Endothelial cell of umbilical vein (primary cell): ENCODE results near the gene IL31RA. TPM values are rescaled to one million over a fixed set of nuclear protein-coding genes. Genes with fewer than 3 reads are reported as not detected.

ENCODE experiments used
- BruUV-seq: library from RNA; stranded (reverse); fragments of 400-500 nt; replicated peaks from 2 replicates; lab custom pipeline; 2021; lab: Mats Ljungman, UMichigan
- CTCF ChIA-PET: fragments of 300-600, 350-600 bp; sonication (Branson Sonifier 250); formaldehyde crosslinking; loops from one replicate; lab custom pipeline; 2021; ENCODE audit warnings: antibody characterized with exemption, inconsistent platforms; lab: Charles Lee
- POLR2A ChIA-PET: fragments of 300-600, 350-600 bp; sonication (Branson Sonifier 250); formaldehyde crosslinking; loops from one replicate; lab custom pipeline; 2021; ENCODE audit warnings: antibody characterized with exemption, inconsistent platforms; lab: Charles Lee
- DNase-seq: peaks from one replicate; pipeline ENCODE4 v3.0.0-alpha.2; 2011; ENCODE audit warnings: low read depth, low spot score
- FAIRE-seq: peaks from 2 replicates; lab custom pipeline; 2011; peaks lifted over from hg19 to GRCh38; lab: Jason Lieb, UNC
- H2AFZ ChIP-seq: 2 replicates; pipeline ENCODE4 v1.6.0; 2012; ENCODE audit warnings: low read depth, low read length, control low read depth, inconsistent platforms
- H3K27ac ChIP-seq: 2 replicates; pipeline ENCODE4 v1.5.1; 2011; ENCODE audit warnings: low read depth, mild to moderate bottlenecking, control low read depth, low read length, moderate library complexity; ENCODE audit not compliant: insufficient read depth
- H3K27me3 ChIP-seq, 2 experiments: 2 replicates each; pipeline versions ENCODE4 v1.6.0 to v1.6.1; 2011; ENCODE audit warnings: low read length in 2 of 2, mixed read lengths in 1 of 2; ENCODE audit not compliant: control insufficient read depth in 2 of 2, insufficient read depth in 2 of 2
- H3K36me3 ChIP-seq, 2 experiments: 2 replicates in 1 of 2; 3 replicates in 1 of 2; pipeline ENCODE4 v1.5.1; 2011; ENCODE audit warnings: low read length in 2 of 2, mild to moderate bottlenecking in 1 of 2, moderate library complexity in 1 of 2; ENCODE audit not compliant: control insufficient read depth in 2 of 2, insufficient read depth in 2 of 2; ENCODE audit errors: extremely low read depth in 1 of 2
- H3K4me1 ChIP-seq: 3 replicates; pipeline ENCODE4 v1.5.1; 2011; ENCODE audit warnings: mild to moderate bottlenecking, low read length; ENCODE audit not compliant: control insufficient read depth, insufficient read depth; ENCODE audit errors: extremely low read depth
- H3K4me2 ChIP-seq: 2 replicates; pipeline ENCODE4 v1.6.1; 2011; ENCODE audit warnings: low read length, control low read depth, mixed read lengths; ENCODE audit not compliant: insufficient read depth
- H3K4me3 ChIP-seq, 3 experiments: fragments of 200-600 bp in 1 of 3; sonication (generic), shearing (Covaris generic) in 1 of 3; replicated peaks in 1 of 3; 2 replicates each; pipeline ENCODE4 v1.5.1; 2011 to 2016; ENCODE audit warnings: control low read depth in 3 of 3, low read length in 3 of 3, mild to moderate bottlenecking in 2 of 3, inconsistent platforms in 1 of 3, low read depth in 1 of 3, moderate library complexity in 1 of 3; ENCODE audit not compliant: insufficient read depth in 1 of 3
- H3K79me2 ChIP-seq: 2 replicates; pipeline ENCODE4 v1.6.0; 2012; ENCODE audit warnings: low read length, inconsistent platforms; ENCODE audit not compliant: control insufficient read depth, insufficient read depth
- H3K9ac ChIP-seq: replicated peaks from 2 replicates; pipeline ENCODE3; 2011; ENCODE audit warnings: low read length, control low read depth; ENCODE audit not compliant: insufficient read depth; ENCODE audit errors: extremely low read depth
- H3K9me1 ChIP-seq: replicated peaks from 3 replicates; pipeline ENCODE4 v1.6.0; 2011; ENCODE audit warnings: mild to moderate bottlenecking, low read length; ENCODE audit not compliant: control insufficient read depth, insufficient read depth; ENCODE audit errors: extremely low read depth
- H3K9me3 ChIP-seq: replicated peaks from 2 replicates; pipeline ENCODE4 v1.5.1; 2012; ENCODE audit warnings: low read length, inconsistent platforms; ENCODE audit not compliant: control insufficient read depth, insufficient read depth
- H4K20me1 ChIP-seq: replicated peaks from 2 replicates; pipeline ENCODE3; 2011; ENCODE audit warnings: mild to moderate bottlenecking, low read length; ENCODE audit not compliant: control insufficient read depth, insufficient read depth; ENCODE audit errors: extremely low read depth
- EZH2 ChIP-seq: IDR thresholded peaks from 2 replicates; pipeline ENCODE4 v1.6.1; 2012; ENCODE audit warnings: borderline replicate concordance, low read depth, mild to moderate bottlenecking, moderate library complexity, low read length, inconsistent platforms; ENCODE audit not compliant: severe bottlenecking
- FOS ChIP-seq: IDR thresholded peaks from 2 replicates; pipeline ENCODE4 v1.6.1; 2011; ENCODE audit warnings: mild to moderate bottlenecking, low read length, moderate library complexity, borderline replicate concordance; ENCODE audit not compliant: insufficient read depth
- GATA2 ChIP-seq: IDR thresholded peaks from 2 replicates; pipeline ENCODE4 v1.7.0; 2011; ENCODE audit warnings: low read depth, mild to moderate bottlenecking, moderate library complexity, mixed read lengths, low read length; ENCODE audit not compliant: insufficient read length, insufficient read depth
- JUN ChIP-seq: IDR thresholded peaks from 2 replicates; pipeline ENCODE4 v1.6.1; 2011; ENCODE audit warnings: borderline replicate concordance, low read depth; ENCODE audit not compliant: insufficient read length, insufficient read depth
- MYC ChIP-seq: IDR thresholded peaks from one replicate; pipeline ENCODE4 v1.6.1; 2011; ENCODE audit warnings: mild to moderate bottlenecking, low read depth, low read length
- POLR2A ChIP-seq: IDR thresholded peaks from 2 replicates; pipeline ENCODE4 v1.6.1; 2012; ENCODE audit warnings: low read depth, mild to moderate bottlenecking, control low read depth, low read length
- POLR2AphosphoS5 ChIP-seq: IDR thresholded peaks from 2 replicates; pipeline ENCODE4 v1.6.1; 2012; ENCODE audit warnings: low read depth, mild to moderate bottlenecking, control low read depth, low read length, moderate library complexity; ENCODE audit not compliant: insufficient read depth
- dilution Hi-C: fragments of 300-500 bp; cut with MboI; formaldehyde crosslinking; loops from one replicate; pipeline ENCODE4 v1.15.0; 2019; ENCODE audit warnings: low sequenced_read_pairs; ENCODE audit not compliant: extremely low pct_ligation_motif_present
- intact Hi-C: fragments of 100-400 bp; cut with micrococcal nuclease; formaldehyde crosslinking; loops from one replicate; pipeline ENCODE4 v1.10.0; 2022
- polyA plus RNA-seq, 4 experiments: library from polyadenylated mRNA; depleted of rRNA in 3 of 4; stranded (reverse) in 3 of 4; unstranded in 1 of 4; fragments of >200 nt; gene quantifications; 2 replicates each; pipeline versions ENCODE4 v1.2.1 to v1.2.3, GENCODE V29; 2011 to 2012; ENCODE audit warnings: missing spikeins in 1 of 4
- total RNA-seq: library from RNA; stranded (reverse); gene quantifications from 2 replicates; pipeline ENCODE4 v1.2.3, GENCODE V29; 2021
- TF ChIP-seq, protein P1 (sequence below): IDR thresholded peaks from 2 replicates; pipeline ENCODE4 v1.6.1; 2011; ENCODE audit not compliant: insufficient read depth, insufficient read length
- TF ChIP-seq, protein P2 (sequence below), 2 donors: IDR thresholded peaks; 1 replicate in 1 of 2; 2 replicates in 1 of 2; pipeline ENCODE4 v1.5.1; 2011; ENCODE audit warnings: low read length in 2 of 2, mild to moderate bottlenecking in 2 of 2, moderate library complexity in 2 of 2, control low read depth in 1 of 2, inconsistent platforms in 1 of 2, low read depth in 1 of 2; ENCODE audit not compliant: insufficient read depth in 1 of 2; ENCODE audit errors: extremely low read depth in 1 of 2

IL31RA gene
- total and polyA plus RNA-seq, 2 donors (not counting 3 experiments of a cell fraction or from before 2014, with no cell fraction given) = 0.14 to 0.75 TPM

DNA sequence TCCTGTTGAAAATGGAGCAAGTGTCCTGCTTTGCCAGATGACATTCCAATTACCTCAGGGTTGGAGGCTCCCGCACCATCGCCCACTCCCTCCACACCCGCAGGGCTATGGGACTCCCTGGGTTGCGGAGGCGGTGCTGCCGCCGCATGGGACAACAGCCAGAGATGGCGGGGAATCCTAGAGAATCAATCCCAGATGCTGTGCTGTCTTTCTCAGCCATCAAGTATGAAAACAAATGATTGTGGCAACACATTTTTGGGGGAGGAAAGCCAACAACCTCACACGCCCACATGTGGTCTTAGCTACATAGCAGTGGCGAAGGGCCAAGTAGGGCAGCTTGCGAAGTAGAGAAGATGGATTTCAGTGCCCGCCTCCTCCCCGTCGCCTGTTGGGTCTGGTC is 46.7 kb downstream of the IL31RA start:
- POLR2A ChIA-PET = no interaction called here
- DNase-seq = no peak
- H3K27ac ChIP-seq = no peak overlapping the region
- no peaks in the 10 kb centered on the region for H3K9me3 ChIP-seq
- dilution Hi-C loops = no loop called here
- no peak overlapping the region for H3K4me3 ChIP-seq
- H3K36me3 ChIP-seq = no peaks in the 10 kb centered on the region
- H2AFZ ChIP-seq = no peak overlapping the region
- H3K4me2 ChIP-seq = no peak overlapping the region
- no peaks in the 10 kb centered on the region for H3K27me3 ChIP-seq
- no peaks in the 10 kb centered on the region for H3K79me2 ChIP-seq
- BruUV-seq = no TSS peak
- H4K20me1 ChIP-seq = no peaks in the 10 kb centered on the region
- no peaks in the 10 kb centered on the region for H3K4me1 ChIP-seq
- TF ChIP-seq MYC = no peak
- TF ChIP-seq POLR2AphosphoS5 = no peak
- TF ChIP-seq POLR2A = no peak
- H3K9ac ChIP-seq = no peak overlapping the region
- no peaks in the 10 kb centered on the region for H3K9me1 ChIP-seq
- intact Hi-C loops = no loop called here
- no peak for FAIRE-seq
- CTCF ChIA-PET = interaction anchor here (0.6 to 1.0 kb wide), 3 partner anchors 21 to 95 kb away, joined by 3 read pairs; no protein-coding TSS in a partner anchor

DNA sequence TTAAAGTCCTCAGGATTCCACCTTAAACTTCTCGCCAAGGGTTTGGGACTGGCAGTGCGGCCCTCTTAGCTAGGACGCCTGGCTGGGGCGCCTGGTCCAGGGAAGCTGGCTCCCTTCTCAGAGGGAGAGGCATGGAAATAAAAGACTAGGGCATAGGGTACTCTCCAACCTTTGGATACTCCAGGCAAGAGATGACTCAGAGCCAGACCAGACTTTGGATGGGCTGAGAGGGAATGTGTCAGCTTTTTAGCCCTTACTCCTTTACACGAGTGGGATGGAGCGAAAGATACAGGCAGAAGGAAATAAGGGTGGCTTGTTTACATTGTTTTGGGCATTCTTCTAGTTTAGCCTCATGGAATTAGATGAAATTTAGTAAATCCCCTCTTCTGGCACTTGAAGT is 48.2 kb downstream of the IL31RA start:
- Histone ChIP-seq H3K4me1 (no peaks in the 10 kb centered on the region), H3K79me2 (no peaks in the 10 kb centered on the region), H3K4me2 (no peak overlapping the region), H3K27ac (no peak overlapping the region), H3K36me3 (no peaks in the 10 kb centered on the region), H4K20me1 (no peaks in the 10 kb centered on the region), H3K27me3 (no peaks in the 10 kb centered on the region), H3K9ac (no peak overlapping the region), H3K4me3 (no peak overlapping the region), H3K9me1 (no peaks in the 10 kb centered on the region), H2AFZ (no peak overlapping the region), H3K9me3 (no peaks in the 10 kb centered on the region)
- intact Hi-C loops (no loop called here), dilution Hi-C loops (no loop called here)
- DNase-seq (no peak), FAIRE-seq (no peak)
- BruUV-seq = no TSS peak
- TF ChIP-seq GATA2 = no peak
- TF ChIP-seq, protein P1, sequence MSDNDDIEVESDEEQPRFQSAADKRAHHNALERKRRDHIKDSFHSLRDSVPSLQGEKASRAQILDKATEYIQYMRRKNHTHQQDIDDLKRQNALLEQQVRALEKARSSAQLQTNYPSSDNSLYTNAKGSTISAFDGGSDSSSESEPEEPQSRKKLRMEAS = no peak
- TF ChIP-seq EZH2 = no peak
- TF ChIP-seq POLR2AphosphoS5 = no peak
- TF ChIP-seq POLR2A = no peak
- no peak for TF ChIP-seq JUN
- TF ChIP-seq, protein P2, sequence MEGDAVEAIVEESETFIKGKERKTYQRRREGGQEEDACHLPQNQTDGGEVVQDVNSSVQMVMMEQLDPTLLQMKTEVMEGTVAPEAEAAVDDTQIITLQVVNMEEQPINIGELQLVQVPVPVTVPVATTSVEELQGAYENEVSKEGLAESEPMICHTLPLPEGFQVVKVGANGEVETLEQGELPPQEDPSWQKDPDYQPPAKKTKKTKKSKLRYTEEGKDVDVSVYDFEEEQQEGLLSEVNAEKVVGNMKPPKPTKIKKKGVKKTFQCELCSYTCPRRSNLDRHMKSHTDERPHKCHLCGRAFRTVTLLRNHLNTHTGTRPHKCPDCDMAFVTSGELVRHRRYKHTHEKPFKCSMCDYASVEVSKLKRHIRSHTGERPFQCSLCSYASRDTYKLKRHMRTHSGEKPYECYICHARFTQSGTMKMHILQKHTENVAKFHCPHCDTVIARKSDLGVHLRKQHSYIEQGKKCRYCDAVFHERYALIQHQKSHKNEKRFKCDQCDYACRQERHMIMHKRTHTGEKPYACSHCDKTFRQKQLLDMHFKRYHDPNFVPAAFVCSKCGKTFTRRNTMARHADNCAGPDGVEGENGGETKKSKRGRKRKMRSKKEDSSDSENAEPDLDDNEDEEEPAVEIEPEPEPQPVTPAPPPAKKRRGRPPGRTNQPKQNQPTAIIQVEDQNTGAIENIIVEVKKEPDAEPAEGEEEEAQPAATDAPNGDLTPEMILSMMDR (IDR thresholded peaks at IDR 0.05; ENCODE audit: extremely low read depth in 1 of 2, insufficient read depth in 1 of 2, low read depth in 1 of 2, low read length in 2 of 2) = no peak
- TF ChIP-seq MYC = no peak
- no peak for TF ChIP-seq FOS
- ChIA-PET POLR2A (no interaction called here), CTCF (interaction anchor here (1.5 to 1.6 kb wide), 2 partner anchors 10 to 37 kb away, joined by 3 to 5 read pairs; no protein-coding TSS in a partner anchor)
